Glutamatergic neuron (in vitro differentiated cells): Measurements from ENCODE around the gene RAPGEF5. TPM values are rescaled to one million over a fixed set of nuclear protein-coding genes. Genes with fewer than 3 reads are reported as not detected.

Experiments
- DNase-seq: peaks from one replicate; pipeline ENCODE4 v3.0.0; 2022
- H3K27ac Mint-ChIP-seq: one replicate; pipeline ENCODE4 v1.8.0; 2020; ENCODE audit warnings: mild to moderate bottlenecking, mixed read lengths, inconsistent platforms; ENCODE audit not compliant: unreplicated experiment
- H3K27me3 Mint-ChIP-seq: one replicate; pipeline ENCODE4 v1.8.0; 2020; ENCODE audit warnings: mild to moderate bottlenecking, moderate library complexity, mixed read lengths, inconsistent platforms; ENCODE audit not compliant: unreplicated experiment
- H3K36me3 Mint-ChIP-seq: one replicate; pipeline ENCODE4 v1.8.0; 2020; ENCODE audit warnings: mild to moderate bottlenecking, mixed read lengths, inconsistent platforms; ENCODE audit not compliant: unreplicated experiment
- H3K4me1 Mint-ChIP-seq: one replicate; pipeline ENCODE4 v1.8.0; 2020; ENCODE audit warnings: mild to moderate bottlenecking, low read depth, mixed read lengths, inconsistent platforms; ENCODE audit not compliant: unreplicated experiment
- H3K4me3 Mint-ChIP-seq: one replicate; pipeline ENCODE4 v1.8.0; 2020; ENCODE audit warnings: mild to moderate bottlenecking, mixed read lengths, inconsistent platforms; ENCODE audit not compliant: unreplicated experiment
- H3K9me3 Mint-ChIP-seq: one replicate; pipeline ENCODE4 v1.8.0; 2020; ENCODE audit warnings: mild to moderate bottlenecking, moderate library complexity, mixed read lengths, inconsistent platforms; ENCODE audit not compliant: unreplicated experiment
- total RNA-seq: library from RNA; stranded (reverse); fragmentation: NEBNext Ultra II Directional; extraction: Animal tissue kit (Norgen Biotek cat#: 25700); gene quantifications from one replicate; pipeline ENCODE4 v1.2.1, GENCODE V29; 2021; ENCODE audit not compliant: unreplicated experiment
- TF ChIP-seq, protein P1 (sequence below): fragments of 200-600 bp; sonication (generic); IDR thresholded peaks from one replicate; pipeline ENCODE4 v1.5.0; 2021; ENCODE audit not compliant: partially characterized antibody, unreplicated experiment

Gene RAPGEF5
- total RNA-seq, 1 donor from 2014 or later, result 169 TPM

DNA sequence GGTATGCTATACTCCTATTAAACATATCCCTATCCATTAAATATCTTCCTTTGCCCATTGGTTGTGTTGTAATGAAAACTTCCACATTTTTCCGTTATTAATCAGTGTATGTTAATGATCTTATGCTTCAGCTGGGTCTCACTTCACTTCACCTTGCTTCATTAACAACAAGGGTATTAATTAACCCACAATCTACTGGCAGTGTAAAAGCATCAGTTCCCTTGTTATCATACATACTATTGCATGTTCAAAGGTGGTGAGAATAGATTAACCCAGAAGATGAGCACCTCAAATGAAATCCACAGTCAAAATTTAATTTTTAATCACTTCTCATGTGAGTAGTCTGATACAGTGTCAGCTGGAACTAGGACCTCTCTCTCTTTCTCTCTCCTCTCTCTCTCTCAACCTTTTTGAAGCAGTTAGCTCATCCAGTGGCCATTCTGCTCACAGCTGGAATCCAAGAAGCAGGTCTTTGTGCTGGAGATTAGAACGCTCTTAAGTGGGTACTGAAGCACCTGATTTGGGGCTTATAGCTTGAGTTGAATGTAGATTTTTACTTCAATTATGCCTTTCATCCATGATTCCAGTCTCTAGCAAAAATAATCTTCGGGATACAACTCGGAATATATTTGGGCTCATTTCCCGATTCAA, 172.3 kb downstream of the RAPGEF5 start:
- no peaks in the 10 kb centered on the region for H3K9me3 Mint-ChIP-seq
- peaks cover 62% of the 10 kb centered on the region for H3K4me1 Mint-ChIP-seq

GRCh38 chr7:22183522-22184280, 173.3 kb downstream of the RAPGEF5 start:
- no peaks in the 10 kb centered on the region for H3K27me3 Mint-ChIP-seq
- no peak for DNase-seq
- no peaks in the 10 kb centered on the region for H3K9me3 Mint-ChIP-seq
- peak overlapping the region; percentile 50 for H3K4me3 Mint-ChIP-seq
- TF ChIP-seq, protein P1, sequence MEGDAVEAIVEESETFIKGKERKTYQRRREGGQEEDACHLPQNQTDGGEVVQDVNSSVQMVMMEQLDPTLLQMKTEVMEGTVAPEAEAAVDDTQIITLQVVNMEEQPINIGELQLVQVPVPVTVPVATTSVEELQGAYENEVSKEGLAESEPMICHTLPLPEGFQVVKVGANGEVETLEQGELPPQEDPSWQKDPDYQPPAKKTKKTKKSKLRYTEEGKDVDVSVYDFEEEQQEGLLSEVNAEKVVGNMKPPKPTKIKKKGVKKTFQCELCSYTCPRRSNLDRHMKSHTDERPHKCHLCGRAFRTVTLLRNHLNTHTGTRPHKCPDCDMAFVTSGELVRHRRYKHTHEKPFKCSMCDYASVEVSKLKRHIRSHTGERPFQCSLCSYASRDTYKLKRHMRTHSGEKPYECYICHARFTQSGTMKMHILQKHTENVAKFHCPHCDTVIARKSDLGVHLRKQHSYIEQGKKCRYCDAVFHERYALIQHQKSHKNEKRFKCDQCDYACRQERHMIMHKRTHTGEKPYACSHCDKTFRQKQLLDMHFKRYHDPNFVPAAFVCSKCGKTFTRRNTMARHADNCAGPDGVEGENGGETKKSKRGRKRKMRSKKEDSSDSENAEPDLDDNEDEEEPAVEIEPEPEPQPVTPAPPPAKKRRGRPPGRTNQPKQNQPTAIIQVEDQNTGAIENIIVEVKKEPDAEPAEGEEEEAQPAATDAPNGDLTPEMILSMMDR, result no peak
- H3K4me1 Mint-ChIP-seq, result peaks cover 59% of the 10 kb centered on the region
- H3K27ac Mint-ChIP-seq, result peak overlapping the region; percentile 72
- peaks cover 10% of the 10 kb centered on the region for H3K36me3 Mint-ChIP-seq

More for the DNA sequence above, 172.3 kb downstream of the RAPGEF5 start:
- Mint-ChIP-seq H3K36me3 (peaks cover 7% of the 10 kb centered on the region), H3K27me3 (peaks cover under 1% of the 10 kb centered on the region), H3K4me3 (peak overlapping the region; percentile 70), H3K27ac (no peak overlapping the region)
- TF ChIP-seq, protein P1, result no peak
- no peak for DNase-seq

- H3K4me3 Mint-ChIP-seq, result peak overlapping the region; percentile 79
- H3K27me3 Mint-ChIP-seq, result no peaks in the 10 kb centered on the region
- H3K27ac Mint-ChIP-seq, result peak overlapping the region; percentile 28
- TF ChIP-seq, protein P1, result no peak
- H3K36me3 Mint-ChIP-seq, result peaks cover 10% of the 10 kb centered on the region
- H3K4me1 Mint-ChIP-seq, result peaks cover 55% of the 10 kb centered on the region
- H3K9me3 Mint-ChIP-seq, result no peaks in the 10 kb centered on the region
- DNase-seq, result no peak
Measured at GRCh38 chr7:22182149-22182548, 174.8 kb downstream of the RAPGEF5 start.

DNA sequence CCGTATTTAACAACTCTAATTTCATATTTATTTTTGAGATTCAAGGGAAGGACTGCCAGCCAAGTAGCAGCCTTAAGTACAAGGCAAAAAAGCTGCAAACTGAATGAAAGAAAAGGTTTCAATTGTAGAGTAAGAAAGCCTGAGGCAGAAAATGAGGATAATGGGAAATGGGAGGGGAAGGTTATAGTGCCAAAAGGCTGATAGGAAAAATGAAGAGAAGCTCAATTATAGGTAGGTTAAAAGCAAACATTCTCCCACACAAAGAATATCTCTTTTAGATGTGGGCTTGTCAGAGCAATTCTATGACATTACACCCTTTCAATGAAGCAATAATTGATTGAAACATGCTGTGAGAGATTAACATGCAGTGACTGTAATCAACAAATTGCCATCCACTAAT, 175.3 kb downstream of the RAPGEF5 start:
- TF ChIP-seq, protein P1, result no peak
- no peaks in the 10 kb centered on the region for H3K27me3 Mint-ChIP-seq
- peaks cover 10% of the 10 kb centered on the region for H3K36me3 Mint-ChIP-seq
- no peak for DNase-seq
- no peak overlapping the region for H3K27ac Mint-ChIP-seq
- H3K4me1 Mint-ChIP-seq, result peaks cover 52% of the 10 kb centered on the region
- H3K9me3 Mint-ChIP-seq, result no peaks in the 10 kb centered on the region
- peak overlapping the region; percentile 79 for H3K4me3 Mint-ChIP-seq

- H3K4me1 Mint-ChIP-seq, result peaks cover 48% of the 10 kb centered on the region
- peaks cover 10% of the 10 kb centered on the region for H3K36me3 Mint-ChIP-seq
- no peak for DNase-seq
- no peak overlapping the region for H3K27ac Mint-ChIP-seq
- TF ChIP-seq, protein P1, result no peak
- H3K9me3 Mint-ChIP-seq, result no peaks in the 10 kb centered on the region
- peak overlapping the region; percentile 39 for H3K4me3 Mint-ChIP-seq
- peaks cover 1% of the 10 kb centered on the region for H3K27me3 Mint-ChIP-seq
Measured at GRCh38 chr7:22179442-22179879, 177.5 kb downstream of the RAPGEF5 start.
